OCI-LY7 (cell line): Measurements from ENCODE around the gene ATPAF1. TPM values are rescaled to one million over a fixed set of nuclear protein-coding genes. Genes with fewer than 3 reads are reported as not detected.

ENCODE experiments used
- BruUV-seq: library from RNA; stranded (reverse); fragments of 400-500 nt; replicated peaks from 2 replicates; lab custom pipeline; 2021; lab: Mats Ljungman, UMichigan
- CTCF ChIA-PET: fragments of 300-600 bp; sonication (Branson Sonifier 250); formaldehyde crosslinking; loops from one replicate; lab custom pipeline; 2022; ENCODE audit warnings: antibody characterized with exemption; ENCODE audit not compliant: unreplicated experiment; lab: Charles Lee
- POLR2A ChIA-PET: fragments of 300-600 bp; sonication (Branson Sonifier 250); formaldehyde crosslinking; loops from one replicate; lab custom pipeline; 2022; ENCODE audit warnings: antibody characterized with exemption; lab: Charles Lee
- DNase-seq: peaks from one replicate; pipeline ENCODE4 v3.0.0-alpha.2; 2015; ENCODE audit warnings: low spot score
- H2AFZ ChIP-seq: fragments of 200-600 bp; sonication (generic), shearing (Covaris generic); 2 replicates; pipeline ENCODE4 v1.6.1; 2014; ENCODE audit warnings: mild to moderate bottlenecking, antibody characterized with exemption, low read length, moderate library complexity
- H3K27ac ChIP-seq: fragments of 200-600 bp; sonication (generic); 2 replicates; pipeline ENCODE4 v1.5.1; 2014; ENCODE audit warnings: mixed run types, low read depth, mild to moderate bottlenecking, moderate library complexity, low read length, inconsistent platforms; ENCODE audit not compliant: poor library complexity, severe bottlenecking
- H3K36me3 ChIP-seq: fragments of 200-600 bp; sonication (generic); 2 replicates; pipeline ENCODE4 v1.6.1; 2014; ENCODE audit warnings: mild to moderate bottlenecking, antibody characterized with exemption, low read length, moderate library complexity, mixed read lengths; ENCODE audit not compliant: insufficient read depth
- H3K4me1 ChIP-seq: fragments of 200-600 bp; sonication (generic); 2 replicates; pipeline ENCODE4 v1.5.1; 2014; ENCODE audit warnings: mild to moderate bottlenecking, low read length; ENCODE audit not compliant: insufficient read depth, poor library complexity, severe bottlenecking
- H3K4me2 ChIP-seq: fragments of 200-600 bp; sonication (generic); 2 replicates; pipeline ENCODE4 v1.6.1; 2014; ENCODE audit warnings: mild to moderate bottlenecking, low read length
- H3K4me3 ChIP-seq: fragments of 200-600 bp; sonication (generic); 2 replicates; pipeline ENCODE4 v1.5.1; 2014; ENCODE audit warnings: mild to moderate bottlenecking, low read depth, low read length; ENCODE audit not compliant: poor library complexity, severe bottlenecking
- H3K79me2 ChIP-seq: fragments of 200-600 bp; sonication (generic); 2 replicates; pipeline ENCODE4 v1.6.1; 2016; ENCODE audit warnings: low read depth, mild to moderate bottlenecking, low read length, moderate library complexity, mixed read lengths; ENCODE audit not compliant: insufficient read depth
- H3K9me2 ChIP-seq: fragments of 200-600 bp; sonication (generic); 2 replicates; pipeline ENCODE4 v1.6.1; 2016; ENCODE audit warnings: mild to moderate bottlenecking, low read length, mixed read lengths; ENCODE audit not compliant: insufficient read depth
- H3K9me3 ChIP-seq: fragments of 200-600 bp; sonication (generic); 2 replicates; pipeline ENCODE4 v1.6.1; 2014; ENCODE audit warnings: mild to moderate bottlenecking, mixed run types, low read length, mixed read lengths
- H4K20me1 ChIP-seq: fragments of 200-600 bp; sonication (generic); 2 replicates; pipeline ENCODE4 v1.6.1; 2014; ENCODE audit warnings: mild to moderate bottlenecking, antibody characterized with exemption, low read length, moderate library complexity, mixed read lengths; ENCODE audit not compliant: insufficient read depth
- EZH2phosphoT487 ChIP-seq: fragments of 200-600 bp; sonication (generic); IDR thresholded peaks from 2 replicates; pipeline ENCODE4 v1.6.1; 2018; ENCODE audit warnings: low read depth, borderline replicate concordance, mild to moderate bottlenecking, mixed run types, antibody characterized with exemption, low read length, moderate library complexity, mixed read lengths
- intact Hi-C: fragments of 100-400 bp; cut with micrococcal nuclease; formaldehyde crosslinking; loops from one replicate; pipeline ENCODE4 v1.10.0; 2022; ENCODE audit not compliant: unreplicated experiment
- total RNA-seq, 2 experiments: library from RNA; depleted of rRNA in 1 of 2; stranded (reverse); fragments of >200 nt in 1 of 2; shearing (Covaris generic) in 1 of 2; gene quantifications; 2 replicates each; pipeline ENCODE4 v1.2.3, GENCODE V29; 2014 to 2022
- TF ChIP-seq, protein P1 (sequence below): fragments of 200-600 bp; sonication (generic); conservative IDR thresholded peaks from 2 replicates; pipeline ENCODE4 v1.5.1; 2014; ENCODE audit warnings: mild to moderate bottlenecking, antibody characterized with exemption, low read length, moderate library complexity, mixed read lengths

Gene ATPAF1
- total RNA-seq, 2 experiments from 2014 or later: 32.3 to 38.3 TPM

DNA sequence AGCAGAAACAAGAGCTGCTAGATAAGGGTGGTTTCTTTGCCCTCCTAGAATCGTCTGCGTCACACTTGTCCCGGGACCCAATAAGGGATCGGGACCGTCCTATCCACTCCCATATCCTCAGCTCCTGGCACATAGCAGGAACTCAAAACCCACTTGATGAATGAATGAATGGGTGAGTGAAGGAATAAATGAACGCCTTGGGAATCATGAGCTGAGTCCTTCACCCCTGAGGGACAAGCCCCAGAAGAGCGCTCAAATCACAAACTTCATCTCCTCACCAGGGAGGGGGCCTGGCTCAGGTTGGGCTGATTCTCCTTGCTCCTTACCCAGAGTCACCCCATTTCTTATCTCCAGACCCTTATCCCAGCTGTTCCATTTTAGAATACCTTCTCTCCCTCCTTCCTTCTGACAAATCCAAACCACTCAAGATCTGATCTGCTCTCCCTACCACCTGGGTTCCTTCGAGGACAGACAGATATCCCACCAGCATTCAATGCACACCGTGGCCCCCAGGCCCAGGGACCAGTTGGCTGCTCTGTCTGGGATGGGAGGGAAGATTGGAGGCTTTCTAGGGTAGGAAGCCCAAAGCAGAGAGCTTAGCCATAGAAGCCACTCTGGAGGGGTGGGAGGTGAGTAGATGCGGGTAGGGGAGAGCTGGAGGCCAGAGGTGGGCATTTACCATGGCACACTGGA, 50.9 kb downstream of the ATPAF1 start:
- H3K79me2 ChIP-seq: no peaks in the 10 kb centered on the region
- CTCF ChIA-PET: interaction anchor here (0.7 to 0.9 kb wide), 2 partner anchors 27 to 103 kb away, joined by 3 read pairs; no protein-coding TSS in a partner anchor
- peaks cover 17% of the 10 kb centered on the region for H3K4me1 ChIP-seq
- H3K27ac ChIP-seq: no peak overlapping the region
- no peaks in the 10 kb centered on the region for H3K9me2 ChIP-seq
- H3K4me2 ChIP-seq: peak overlapping the region; percentile 78
- H3K36me3 ChIP-seq: no peaks in the 10 kb centered on the region
- POLR2A ChIA-PET: interaction anchor here (0.6 to 8.5 kb wide), 2 partner anchors 13 to 99 kb away, joined by 3 to 62 read pairs; partner anchors contain the start of gene MKNK1
- TF ChIP-seq, protein P1, sequence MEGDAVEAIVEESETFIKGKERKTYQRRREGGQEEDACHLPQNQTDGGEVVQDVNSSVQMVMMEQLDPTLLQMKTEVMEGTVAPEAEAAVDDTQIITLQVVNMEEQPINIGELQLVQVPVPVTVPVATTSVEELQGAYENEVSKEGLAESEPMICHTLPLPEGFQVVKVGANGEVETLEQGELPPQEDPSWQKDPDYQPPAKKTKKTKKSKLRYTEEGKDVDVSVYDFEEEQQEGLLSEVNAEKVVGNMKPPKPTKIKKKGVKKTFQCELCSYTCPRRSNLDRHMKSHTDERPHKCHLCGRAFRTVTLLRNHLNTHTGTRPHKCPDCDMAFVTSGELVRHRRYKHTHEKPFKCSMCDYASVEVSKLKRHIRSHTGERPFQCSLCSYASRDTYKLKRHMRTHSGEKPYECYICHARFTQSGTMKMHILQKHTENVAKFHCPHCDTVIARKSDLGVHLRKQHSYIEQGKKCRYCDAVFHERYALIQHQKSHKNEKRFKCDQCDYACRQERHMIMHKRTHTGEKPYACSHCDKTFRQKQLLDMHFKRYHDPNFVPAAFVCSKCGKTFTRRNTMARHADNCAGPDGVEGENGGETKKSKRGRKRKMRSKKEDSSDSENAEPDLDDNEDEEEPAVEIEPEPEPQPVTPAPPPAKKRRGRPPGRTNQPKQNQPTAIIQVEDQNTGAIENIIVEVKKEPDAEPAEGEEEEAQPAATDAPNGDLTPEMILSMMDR: no peak
- TF ChIP-seq EZH2phosphoT487: no peak
- no peak for DNase-seq
- H3K9me3 ChIP-seq: no peaks in the 10 kb centered on the region
- peak overlapping the region; percentile 79 for H3K4me3 ChIP-seq
- no TSS peak for BruUV-seq
- peak overlapping the region; percentile 96; the same call in 1 of the 2 replicates for H2AFZ ChIP-seq
- intact Hi-C loops: no loop called here
- H4K20me1 ChIP-seq: no peaks in the 10 kb centered on the region

DNA sequence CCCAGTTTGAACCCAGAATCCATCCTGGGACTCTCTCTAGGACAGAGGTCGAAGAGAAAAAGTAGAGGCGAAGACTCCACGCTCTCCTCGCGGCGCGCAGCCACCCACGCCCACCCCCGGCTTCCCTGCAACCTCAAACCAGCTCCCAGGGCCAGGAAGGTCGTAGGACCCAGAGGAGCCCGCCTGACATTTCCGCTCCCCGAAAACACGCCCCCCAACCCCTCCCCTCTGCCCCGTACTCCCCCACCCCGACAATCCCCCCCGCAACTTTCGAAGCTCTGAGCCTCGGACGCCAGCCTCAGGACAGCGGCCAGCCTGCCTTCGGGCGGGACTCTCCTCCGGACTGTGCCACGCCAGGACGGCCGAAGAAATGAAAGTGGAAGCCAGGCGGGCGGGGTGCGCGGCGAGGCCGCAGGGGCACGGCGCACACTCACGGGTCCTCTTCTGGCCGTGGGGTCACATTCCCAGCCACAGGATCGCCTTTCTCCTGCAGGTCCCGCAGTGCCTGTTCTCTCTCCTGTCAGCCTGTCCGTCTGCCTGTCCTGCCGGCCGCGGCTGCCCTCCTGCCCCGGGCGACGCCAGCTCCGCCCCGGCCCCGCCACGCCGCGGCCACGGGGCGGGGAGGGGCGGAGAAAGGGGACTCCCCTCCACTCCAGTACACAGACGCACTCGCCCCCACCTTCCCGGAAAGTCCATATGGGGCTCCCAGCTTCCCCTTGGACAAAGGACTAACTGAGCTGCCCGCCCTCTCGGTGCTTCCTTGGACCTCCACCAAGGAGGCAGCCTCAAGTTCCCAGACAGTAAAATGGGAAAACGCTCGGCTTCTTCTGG, 51.7 kb downstream of the ATPAF1 start, which contains the start of gene MOB3C:
TSS of gene MOB3C (minus strand) at position 535 of the 831 bp plus-strand sequence. CDS start 3,490 bp downstream, outside the sequence.
- BruUV-seq: no TSS peak
- H3K4me3 ChIP-seq: peak within 1 kb of the TSS; percentile 79
- H3K36me3 ChIP-seq: no peaks in the 10 kb centered on the region
- no peaks in the 10 kb centered on the region for H3K79me2 ChIP-seq
- H3K4me2 ChIP-seq: peak within 1 kb of the TSS; percentile 78
- peak; percentile 57 for DNase-seq
- ChIA-PET POLR2A (interaction anchor here (0.5 to 8.5 kb wide), 5 partner anchors 12 to 1421 kb away, joined by 3 to 62 read pairs (median 3); partner anchors contain the start of gene MKNK1), CTCF (interaction anchor here (0.7 to 0.9 kb wide), 2 partner anchors 26 to 103 kb away, joined by 3 read pairs; no protein-coding TSS in a partner anchor)
- intact Hi-C loops: loop anchor here (1.0 kb wide), 1 partner anchor 103 kb away; the partner anchor contains the start of gene EFCAB14
- peaks cover 17% of the 10 kb centered on the region for H3K4me1 ChIP-seq
- no peak within 1 kb of the TSS for H3K27ac ChIP-seq
- no peaks in the 10 kb centered on the region for H3K9me2 ChIP-seq
- peak within 1 kb of the TSS; percentile 96 for H2AFZ ChIP-seq
- H3K9me3 ChIP-seq: no peaks in the 10 kb centered on the region
- no peaks in the 10 kb centered on the region for H4K20me1 ChIP-seq
- TF ChIP-seq EZH2phosphoT487: no peak
- TF ChIP-seq, protein P1: no peak
